NCI-H2196 treated with DMSO at 0.1 percent for 48 hours (cell line): Measurements from ENCODE around the gene CDKN2B-AS1.
"Not testable (repeated sequence)": the region's sequence is repeated elsewhere in the genome, so short reads cannot be mapped to it uniquely, and the experiment has no call there.

ENCODE experiments used
- DNase-seq: peaks from one replicate; lab custom pipeline; 2025; ENCODE audit not compliant: unreplicated experiment; lab: John Stamatoyannopoulos, UW

CDKN2B-AS1 gene

GRCh38 chr9:22041775-22042174 is 47.2 kb downstream of the CDKN2B-AS1 start:
- no peak for DNase-seq

- DNase-seq, result no peak
Observed at GRCh38 chr9:22043928-22044327, 49.3 kb downstream of the CDKN2B-AS1 start.

- no peak for DNase-seq
Observed at GRCh38 chr9:22044583-22044982, 50.0 kb downstream of the CDKN2B-AS1 start.

GRCh38 chr9:22045423-22045822 is 50.8 kb downstream of the CDKN2B-AS1 start:
- no peak for DNase-seq

GRCh38 chr9:22046243-22046885 is 51.8 kb downstream of the CDKN2B-AS1 start:
- no peak for DNase-seq

- no peak for DNase-seq
Observed at GRCh38 chr9:22047596-22047995, 53.0 kb downstream of the CDKN2B-AS1 start.

GRCh38 chr9:22049411-22049810 is 54.8 kb downstream of the CDKN2B-AS1 start:
- DNase-seq, result no peak

- DNase-seq, result no peak
Observed at GRCh38 chr9:22050924-22051323, 56.3 kb downstream of the CDKN2B-AS1 start.

- DNase-seq, result no peak
Observed at GRCh38 chr9:22052376-22052945, 57.9 kb downstream of the CDKN2B-AS1 start.

- DNase-seq, result no peak
Observed at GRCh38 chr9:22053178-22053577, 58.6 kb downstream of the CDKN2B-AS1 start.

GRCh38 chr9:22054076-22054475 is 59.5 kb downstream of the CDKN2B-AS1 start:
- DNase-seq, result no peak

- no peak for DNase-seq
Observed at GRCh38 chr9:22054529-22054928, 59.9 kb downstream of the CDKN2B-AS1 start.

GRCh38 chr9:22055090-22055489 is 60.5 kb downstream of the CDKN2B-AS1 start:
- DNase-seq, result no peak

- no peak for DNase-seq
Observed at GRCh38 chr9:22056402-22056801, 61.8 kb downstream of the CDKN2B-AS1 start.

GRCh38 chr9:22057972-22058371 is 63.4 kb downstream of the CDKN2B-AS1 start:
- not testable (repeated sequence) for DNase-seq

GRCh38 chr9:22060831-22061383 is 66.3 kb downstream of the CDKN2B-AS1 start:
- DNase-seq, result no peak

- DNase-seq, result no peak
Observed at GRCh38 chr9:22064957-22065356, 70.4 kb downstream of the CDKN2B-AS1 start.

GRCh38 chr9:22065431-22066200 is 71.0 kb downstream of the CDKN2B-AS1 start:
- no peak for DNase-seq

GRCh38 chr9:22067196-22067595 is 72.6 kb downstream of the CDKN2B-AS1 start:
- DNase-seq, result no peak

GRCh38 chr9:22068369-22068768 is 73.8 kb downstream of the CDKN2B-AS1 start:
- DNase-seq, result no peak

GRCh38 chr9:22073349-22073748 is 78.8 kb downstream of the CDKN2B-AS1 start:
- DNase-seq, result no peak

GRCh38 chr9:22078081-22078480 is 83.5 kb downstream of the CDKN2B-AS1 start:
- DNase-seq, result no peak
